ENCODE results near the gene CLASP1. TPM values are rescaled to one million over a fixed set of nuclear protein-coding genes. Genes with fewer than 3 reads are reported as not detected.

CLASP1 gene
- total RNA-seq, 1 donor from 2014 or later = 54.1 TPM

GRCh38 chr2:121287956-121288355, 361.3 kb downstream of the CLASP1 start:
- H3K36me3 ChIP-seq (ENCODE audit: control insufficient read depth, insufficient read depth, low read length) = no peaks in the 10 kb centered on the region
- no peak overlapping the region for H3K4me3 ChIP-seq (ENCODE audit: low read depth, low read length)
- no peak for TF ChIP-seq CTCF (IDR thresholded peaks at IDR 0.05; ENCODE audit: insufficient read depth, low read length, poor library complexity, severe bottlenecking)
- no peak for DNase-seq (ENCODE audit: low read depth)
- H3K27me3 ChIP-seq (ENCODE audit: control insufficient read depth, insufficient read depth, low read length) = peaks cover 7% of the 10 kb centered on the region

Other genes with a start within 250 kb of the CLASP1 start
- gene RNU4ATAC, start 118.6 kb downstream of the CLASP1 start, total RNA-seq = not detected in 2 replicates
- 60.8 and 82.0 TPM in 2 replicates for gene NIFK, start 87.4 kb upstream of the CLASP1 start, total RNA-seq
- gene TSN, start 106.2 kb upstream of the CLASP1 start, total RNA-seq = 64.1 and 65.2 TPM in 2 replicates